Stimulated activated CD4-positive, alpha-beta T cell treated with anti-CD3 and anti-CD28 coated beads, Interleukin-1b, Interleukin-23, amount 100 ng/mL, for 24 hours (primary cell): Measurements from ENCODE around the gene PRSS27.
"Not testable (repeated sequence)": the region's sequence is repeated elsewhere in the genome, so short reads cannot be mapped to it uniquely, and the experiment has no call there.

Experiments used
- DNase-seq, 4 experiments: peaks; one replicate each; pipeline ENCODE4 v3.0.0-alpha.2; 2020; ENCODE audit warnings: low read depth in 4 of 4, low spot score in 1 of 4

Gene PRSS27

DNA sequence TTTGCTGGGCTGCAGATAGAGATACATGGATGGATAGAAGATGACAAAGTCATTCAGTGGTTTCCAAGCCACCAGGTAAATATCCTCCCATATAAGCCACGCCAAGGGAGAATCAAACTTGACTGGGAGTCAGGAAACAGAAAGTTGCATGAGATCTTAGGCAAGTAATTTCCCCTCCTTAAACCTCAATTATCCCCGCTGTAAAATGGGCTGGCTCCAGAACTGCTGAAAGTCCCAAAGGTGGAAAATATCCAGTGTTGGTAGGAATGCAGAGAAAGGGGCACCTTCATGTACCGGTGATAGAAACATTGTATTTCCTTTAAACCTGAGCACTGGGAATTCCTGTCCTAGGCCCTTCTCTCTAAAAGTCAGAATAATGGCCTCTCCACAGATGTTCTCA is 43.1 kb downstream of the PRSS27 start:
- DNase-seq = not testable (repeated sequence)

GRCh38 chr16:2675714-2676113 is 44.3 kb downstream of the PRSS27 start:
- no peak for DNase-seq

DNA sequence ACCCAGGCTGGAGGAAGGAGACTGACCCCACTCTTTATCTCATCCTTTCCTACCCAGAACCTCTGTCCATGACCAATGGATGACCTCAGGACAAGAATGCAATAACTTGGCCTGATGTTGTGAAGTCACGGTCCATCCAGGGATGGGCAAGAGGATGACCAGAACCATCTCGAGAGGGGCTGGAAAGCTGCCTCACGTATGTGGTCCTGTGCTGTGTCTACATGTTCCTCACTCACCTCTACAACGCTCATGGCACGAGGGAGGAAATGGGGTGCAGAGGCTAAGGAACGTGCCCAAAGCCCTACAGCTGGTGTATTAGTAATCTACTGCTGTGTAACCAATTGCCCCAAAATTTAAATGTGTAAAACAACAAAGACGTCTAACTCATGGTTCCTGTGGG is 45.0 kb downstream of the PRSS27 start:
- no peak for DNase-seq

DNA sequence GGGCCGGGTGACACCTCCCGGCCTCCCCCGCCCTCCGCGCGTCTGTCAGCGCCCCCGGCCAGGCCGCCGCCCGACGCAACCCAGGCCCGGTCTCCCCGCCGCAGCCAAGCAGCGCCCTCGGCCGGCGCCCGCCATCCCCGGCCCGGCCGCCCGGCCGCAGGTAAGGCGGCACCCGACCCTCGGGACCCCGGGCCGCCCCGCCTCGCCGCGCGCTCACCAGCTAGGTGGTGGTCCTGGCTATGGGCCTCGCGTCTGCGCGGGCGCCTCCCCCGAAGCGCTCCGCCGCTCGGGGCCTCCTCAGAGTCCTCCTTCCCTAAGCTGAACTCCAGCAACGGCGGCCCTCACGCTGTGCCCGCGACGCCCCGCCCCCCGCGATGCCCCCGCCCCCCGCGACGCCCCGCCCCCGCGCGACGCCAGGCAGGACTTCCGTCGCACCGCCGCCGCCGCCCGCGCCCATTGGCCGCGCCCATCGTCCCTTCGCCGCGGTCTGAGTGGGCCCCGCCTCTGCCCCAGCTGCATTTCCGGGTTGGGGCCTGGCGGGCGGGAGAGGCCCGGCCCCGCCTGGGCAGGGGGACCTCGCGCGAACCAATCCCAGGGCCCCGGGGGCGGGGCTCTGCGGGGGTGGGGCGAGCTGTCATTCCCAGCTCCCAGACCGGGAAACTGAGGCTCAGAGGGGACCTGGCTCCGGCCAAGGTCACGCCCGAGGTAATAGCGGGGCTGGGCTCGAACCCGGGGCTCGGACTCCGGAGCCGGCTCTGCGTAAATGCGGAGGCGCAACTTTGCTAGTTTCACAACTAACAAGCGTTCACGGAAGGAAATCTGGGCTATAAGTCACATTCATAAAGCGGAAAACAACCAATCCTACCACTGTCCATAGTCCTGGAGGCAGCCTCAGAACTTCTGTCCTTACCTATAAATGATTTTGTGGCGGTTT is 46.7 kb downstream of the PRSS27 start:
- DNase-seq = peak; percentile 72 to 91 (median 82)

GRCh38 chr16:2671741-2672140 is 48.3 kb downstream of the PRSS27 start:
- DNase-seq = no peak

DNA sequence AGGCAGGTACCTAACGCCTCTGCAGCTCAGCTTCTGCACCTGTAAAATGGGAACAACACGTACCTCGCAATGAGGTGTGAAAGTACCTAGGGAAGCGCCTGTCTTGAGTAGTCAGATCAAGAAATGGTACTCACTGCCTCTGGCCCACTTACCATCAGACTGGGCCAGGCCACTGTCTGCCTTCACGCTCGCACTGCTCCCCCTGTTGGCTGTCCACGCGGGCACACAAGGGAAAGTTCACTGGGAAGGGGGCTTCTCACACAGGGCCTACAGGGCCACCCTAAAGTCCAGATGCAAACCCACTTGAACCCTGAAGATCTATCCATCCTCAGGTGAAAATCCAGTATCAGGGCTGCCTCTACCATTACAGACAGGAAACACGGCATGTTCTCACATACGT is 48.8 kb downstream of the PRSS27 start:
- not testable (repeated sequence) for DNase-seq

DNA sequence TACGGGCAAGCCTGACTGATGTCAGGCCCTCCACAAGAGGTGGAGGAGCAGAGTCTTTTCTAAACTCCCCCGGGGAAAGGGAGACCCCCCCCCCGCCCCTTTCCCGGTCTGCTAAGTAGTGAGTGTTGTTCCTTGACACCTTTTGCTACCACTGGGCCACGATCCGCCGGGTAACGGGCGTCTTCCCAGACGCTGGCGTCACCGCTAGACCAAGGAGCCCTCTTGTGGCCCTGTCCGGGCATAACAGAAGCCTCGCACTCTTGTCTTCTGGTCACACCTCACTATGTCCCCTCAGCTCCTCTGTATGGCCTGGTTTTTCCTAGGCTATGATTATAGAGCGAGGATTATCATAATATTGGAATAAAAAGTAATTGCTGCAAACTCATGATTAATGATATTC is 50.0 kb downstream of the PRSS27 start:
- peak in 2 of 4 experiments; percentile 35 to 38 for DNase-seq

- not testable (repeated sequence) for DNase-seq
Observed at GRCh38 chr16:2669587-2669986, 50.4 kb downstream of the PRSS27 start.

DNA sequence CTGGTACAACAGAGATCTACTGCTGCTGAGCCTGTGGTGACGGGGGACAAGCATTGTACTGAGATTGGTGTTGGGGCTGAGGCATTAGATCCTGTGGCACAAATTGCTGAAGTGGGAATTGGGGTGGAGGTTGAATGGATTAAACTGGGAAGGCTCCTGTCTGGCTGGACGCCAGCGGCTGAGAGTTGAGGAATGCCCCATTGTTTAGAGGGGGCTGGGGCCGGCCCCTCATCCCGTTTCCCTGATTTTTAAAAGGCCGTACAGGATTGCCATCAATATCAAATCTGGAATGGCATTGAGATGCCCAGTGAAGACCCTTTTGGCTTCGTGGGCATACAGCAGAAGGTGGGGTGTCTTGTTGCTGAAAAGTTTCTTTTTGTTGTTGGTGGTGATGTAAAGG is 53.4 kb downstream of the PRSS27 start:
- DNase-seq = not testable (repeated sequence)

GRCh38 chr16:2664574-2664982 is 55.4 kb downstream of the PRSS27 start:
- DNase-seq = no peak

DNA sequence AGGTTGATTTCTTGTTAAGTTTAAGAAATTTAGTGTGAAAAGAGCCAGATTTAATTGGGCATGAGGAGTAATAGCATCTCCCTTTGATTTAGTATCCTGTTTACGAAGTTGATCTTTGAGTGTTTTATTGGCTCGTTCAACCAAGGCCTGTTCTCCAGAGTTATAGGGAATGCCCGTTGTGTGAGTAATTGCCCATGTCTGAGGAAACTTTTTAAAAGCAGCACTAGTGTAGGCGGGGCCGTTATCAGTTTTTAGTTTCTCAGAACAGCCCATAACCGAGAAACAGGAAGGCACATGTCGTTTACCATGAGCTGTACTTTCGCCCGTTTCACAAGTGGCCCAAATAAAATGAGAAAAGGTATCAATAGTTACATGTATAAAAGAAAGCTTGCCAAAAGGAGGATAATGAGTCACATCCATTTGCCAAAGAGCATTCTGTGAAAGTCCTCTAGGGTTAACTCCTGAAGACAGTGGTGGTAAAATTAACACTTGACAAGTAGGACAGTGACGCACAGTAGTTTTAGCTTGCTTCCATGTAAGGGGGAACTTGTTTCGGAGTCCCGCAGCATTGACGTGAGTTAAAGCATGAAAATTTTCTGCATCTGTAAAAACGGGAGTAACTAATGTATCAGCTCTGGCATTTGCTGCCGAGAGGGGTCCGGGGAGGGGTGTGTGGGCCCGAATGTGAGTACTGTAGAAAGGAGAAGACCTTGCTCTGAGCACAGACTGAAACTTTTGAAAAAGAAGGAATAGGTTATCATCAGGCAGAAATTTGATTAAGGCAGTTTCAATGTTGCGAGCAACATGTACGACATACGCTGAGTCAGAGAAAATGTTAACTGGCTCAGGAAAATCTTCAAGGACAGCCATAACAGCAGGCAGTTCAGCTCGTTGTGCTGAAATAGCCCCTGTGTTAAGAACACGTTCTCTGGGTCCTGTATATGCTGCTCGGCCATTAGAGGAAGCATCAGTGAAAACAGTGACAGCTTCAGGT is 56.2 kb downstream of the PRSS27 start:
- peak in 1 of 4 experiments; percentile 38 for DNase-seq
